ENCODE results near the gene CETP.

DNA sequence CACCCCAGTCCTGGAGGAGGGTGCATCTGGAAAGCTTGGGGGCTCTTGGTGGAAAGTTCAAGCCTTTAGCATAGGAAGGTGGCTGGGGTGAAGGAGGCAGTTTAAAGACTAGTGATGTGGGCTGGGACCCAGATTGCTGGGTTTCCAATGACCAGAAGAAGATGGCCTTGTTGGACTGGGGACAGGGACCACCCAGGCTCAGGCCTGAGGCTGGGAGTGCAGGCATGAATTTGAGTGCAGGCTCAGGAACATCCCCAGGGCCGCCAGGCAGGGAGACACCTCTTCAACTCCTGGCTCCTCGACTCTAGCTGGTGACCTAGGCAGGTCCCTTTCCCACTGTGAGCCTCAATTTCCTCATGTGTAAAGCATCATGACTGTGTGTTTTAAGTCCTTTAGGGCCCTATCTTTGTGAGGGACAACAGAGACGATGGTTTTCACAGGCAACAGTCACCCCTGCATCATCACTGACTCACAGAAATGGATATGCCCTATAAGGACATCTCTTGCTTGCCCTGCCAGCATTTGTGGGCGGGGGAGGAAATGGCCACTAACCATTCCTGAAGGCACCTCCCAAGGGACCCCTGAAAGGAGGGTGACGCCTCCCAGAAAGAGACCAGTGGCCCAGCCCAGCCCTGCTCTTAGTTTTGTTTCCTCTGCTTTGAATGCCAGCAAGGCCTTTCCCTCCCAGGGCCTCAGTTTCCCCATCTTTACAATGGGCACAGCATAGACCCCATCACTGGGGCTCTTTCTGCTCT is 38.7 kb downstream of the CETP start:
- TF ChIP-seq, protein P1, sequence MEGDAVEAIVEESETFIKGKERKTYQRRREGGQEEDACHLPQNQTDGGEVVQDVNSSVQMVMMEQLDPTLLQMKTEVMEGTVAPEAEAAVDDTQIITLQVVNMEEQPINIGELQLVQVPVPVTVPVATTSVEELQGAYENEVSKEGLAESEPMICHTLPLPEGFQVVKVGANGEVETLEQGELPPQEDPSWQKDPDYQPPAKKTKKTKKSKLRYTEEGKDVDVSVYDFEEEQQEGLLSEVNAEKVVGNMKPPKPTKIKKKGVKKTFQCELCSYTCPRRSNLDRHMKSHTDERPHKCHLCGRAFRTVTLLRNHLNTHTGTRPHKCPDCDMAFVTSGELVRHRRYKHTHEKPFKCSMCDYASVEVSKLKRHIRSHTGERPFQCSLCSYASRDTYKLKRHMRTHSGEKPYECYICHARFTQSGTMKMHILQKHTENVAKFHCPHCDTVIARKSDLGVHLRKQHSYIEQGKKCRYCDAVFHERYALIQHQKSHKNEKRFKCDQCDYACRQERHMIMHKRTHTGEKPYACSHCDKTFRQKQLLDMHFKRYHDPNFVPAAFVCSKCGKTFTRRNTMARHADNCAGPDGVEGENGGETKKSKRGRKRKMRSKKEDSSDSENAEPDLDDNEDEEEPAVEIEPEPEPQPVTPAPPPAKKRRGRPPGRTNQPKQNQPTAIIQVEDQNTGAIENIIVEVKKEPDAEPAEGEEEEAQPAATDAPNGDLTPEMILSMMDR (IDR thresholded peaks at IDR 0.05) = no peak
- no peak for TF ChIP-seq POLR2A (IDR thresholded peaks at IDR 0.05)

Data from thyroid gland (tissue), 4 donors.